ENCODE results near the gene PLEKHM1.

GRCh38 chr17:45436625-45437464 lies 53.7 kb downstream of the PLEKHM1 start:
- TF ChIP-seq CTCF (IDR thresholded peaks at IDR 0.05) (no peak), EP300 (IDR thresholded peaks at IDR 0.05) (no peak), POLR2AphosphoS5 (IDR thresholded peaks at IDR 0.05) (no peak)

Measured in suprapubic skin (tissue), 4 donors.